ENCODE measurements around the gene SIAH3.

The SIAH3 gene

GRCh38 chr13:45895881-45896280, 44.3 kb upstream of the SIAH3 start:
- TF ChIP-seq TAF1 (IDR thresholded peaks at IDR 0.05; ENCODE audit: borderline replicate concordance, insufficient read depth, low read length), result no peak
- no peak for TF ChIP-seq FOXP2 (optimal IDR thresholded peaks at IDR 0.05; ENCODE audit: borderline replicate concordance, extremely low read depth, extremely low read length, insufficient read depth)
- no peak for TF ChIP-seq SIN3A (IDR thresholded peaks at IDR 0.05; ENCODE audit: borderline replicate concordance, insufficient read depth, low read length)
- no peak for TF ChIP-seq POLR2AphosphoS5 (IDR thresholded peaks at IDR 0.05; ENCODE audit: low read depth, low read length)

DNA sequence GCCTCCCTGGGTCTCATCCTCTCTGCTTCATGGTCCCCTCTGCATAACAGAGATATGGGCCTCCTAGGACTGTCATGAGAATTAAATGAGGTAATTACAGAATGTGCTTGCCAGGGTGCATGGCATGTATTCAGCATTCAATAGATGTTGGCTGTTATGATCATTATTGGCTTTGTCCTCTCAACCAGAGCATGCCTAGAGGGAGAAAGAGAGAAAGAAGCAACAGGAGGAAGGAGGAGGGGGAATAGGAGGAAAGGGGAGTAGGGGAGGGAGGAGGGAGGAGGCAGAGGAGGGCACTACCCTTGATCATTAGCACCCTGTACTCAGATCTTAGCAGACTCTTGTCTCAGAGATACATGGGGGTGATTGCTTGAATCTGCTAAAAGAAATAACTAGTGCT, 41.0 kb upstream of the SIAH3 start:
- TF ChIP-seq FOXP2 (optimal IDR thresholded peaks at IDR 0.05; ENCODE audit: borderline replicate concordance, extremely low read depth, extremely low read length, insufficient read depth) (no peak), REST (IDR thresholded peaks at IDR 0.05; ENCODE audit: insufficient read depth in 1 of 2, low read depth in 2 of 2, low read length in 2 of 2) (no peak), SIN3A (IDR thresholded peaks at IDR 0.05; ENCODE audit: borderline replicate concordance, insufficient read depth, low read length) (no peak), TAF1 (IDR thresholded peaks at IDR 0.05; ENCODE audit: borderline replicate concordance, insufficient read depth, low read length) (no peak), POLR2AphosphoS5 (IDR thresholded peaks at IDR 0.05; ENCODE audit: low read depth, low read length) (no peak)

DNA sequence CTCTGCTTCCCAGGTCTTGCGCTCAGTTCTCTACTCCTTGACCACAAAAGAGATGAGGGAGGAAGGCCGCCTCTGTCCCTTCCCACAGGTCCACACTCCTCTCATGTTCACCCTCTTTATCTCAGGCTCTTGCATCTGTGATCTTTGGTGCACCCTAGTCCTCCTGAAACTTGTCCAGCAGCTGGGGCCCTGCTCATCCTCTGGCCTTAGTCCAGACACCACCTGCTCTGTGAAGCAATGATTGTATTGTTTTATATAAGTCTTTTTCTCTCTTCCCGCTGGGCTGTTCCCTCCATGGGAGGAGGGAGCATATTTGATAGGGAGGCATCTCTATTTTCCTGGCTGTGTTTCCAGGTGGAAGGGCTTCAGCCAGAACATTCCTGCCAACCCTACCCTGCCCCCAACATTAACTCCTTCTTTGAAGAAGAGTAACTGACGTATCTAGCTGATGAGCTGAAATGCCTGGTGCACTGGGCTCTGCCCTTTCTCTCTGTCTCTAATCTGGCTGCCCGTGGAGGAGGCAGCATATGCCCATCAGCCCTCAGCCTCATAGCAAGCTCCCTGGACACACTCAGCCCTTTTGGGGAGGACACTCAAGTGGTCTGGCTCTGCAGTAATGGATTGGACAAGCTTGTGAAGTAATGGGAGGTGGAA, 38.2 kb upstream of the SIAH3 start:
- no peak for TF ChIP-seq SIN3A (IDR thresholded peaks at IDR 0.05; ENCODE audit: borderline replicate concordance, insufficient read depth, low read length)
- no peak for TF ChIP-seq TAF1 (IDR thresholded peaks at IDR 0.05; ENCODE audit: borderline replicate concordance, insufficient read depth, low read length)
- no peak for TF ChIP-seq FOXP2 (optimal IDR thresholded peaks at IDR 0.05; ENCODE audit: borderline replicate concordance, extremely low read depth, extremely low read length, insufficient read depth)
- TF ChIP-seq REST (IDR thresholded peaks at IDR 0.05; ENCODE audit: insufficient read depth in 1 of 2, low read depth in 2 of 2, low read length in 2 of 2), result no peak
- no peak for TF ChIP-seq POLR2AphosphoS5 (IDR thresholded peaks at IDR 0.05; ENCODE audit: low read depth, low read length)

GRCh38 chr13:45886466-45886865, 34.9 kb upstream of the SIAH3 start:
- no peak for TF ChIP-seq SIN3A (IDR thresholded peaks at IDR 0.05; ENCODE audit: borderline replicate concordance, insufficient read depth, low read length)

- TF ChIP-seq SIN3A (IDR thresholded peaks at IDR 0.05; ENCODE audit: borderline replicate concordance, insufficient read depth, low read length) (no peak), REST (IDR thresholded peaks at IDR 0.05; ENCODE audit: insufficient read depth in 1 of 2, low read depth in 2 of 2, low read length in 2 of 2) (no peak), POLR2AphosphoS5 (IDR thresholded peaks at IDR 0.05; ENCODE audit: low read depth, low read length) (no peak), FOXP2 (optimal IDR thresholded peaks at IDR 0.05; ENCODE audit: borderline replicate concordance, extremely low read depth, extremely low read length, insufficient read depth) (no peak), TAF1 (IDR thresholded peaks at IDR 0.05; ENCODE audit: borderline replicate concordance, insufficient read depth, low read length) (no peak)
Measured at GRCh38 chr13:45885194-45885593, 33.6 kb upstream of the SIAH3 start.

GRCh38 chr13:45882626-45883025, 31.1 kb upstream of the SIAH3 start:
- TF ChIP-seq SIN3A (IDR thresholded peaks at IDR 0.05; ENCODE audit: borderline replicate concordance, insufficient read depth, low read length), result no peak
- TF ChIP-seq POLR2AphosphoS5 (IDR thresholded peaks at IDR 0.05; ENCODE audit: low read depth, low read length), result no peak
- no peak for TF ChIP-seq FOXP2 (optimal IDR thresholded peaks at IDR 0.05; ENCODE audit: borderline replicate concordance, extremely low read depth, extremely low read length, insufficient read depth)
- no peak for TF ChIP-seq TAF1 (IDR thresholded peaks at IDR 0.05; ENCODE audit: borderline replicate concordance, insufficient read depth, low read length)
- TF ChIP-seq REST (IDR thresholded peaks at IDR 0.05; ENCODE audit: insufficient read depth in 1 of 2, low read depth in 2 of 2, low read length in 2 of 2), result no peak
